DOHH2 (cell line): ENCODE results near the gene OR2A42.
"Not testable (repeated sequence)": the region's sequence is repeated elsewhere in the genome, so short reads cannot be mapped to it uniquely, and the experiment has no call there.

Experiments used
- H3F3A ChIP-seq: fragments of 200-600 bp; sonication (generic), shearing (Covaris generic); 2 replicates; pipeline ENCODE4 v1.6.0; 2016; ENCODE audit warnings: antibody characterized with exemption, mild to moderate bottlenecking; ENCODE audit not compliant: control insufficient read depth, insufficient read depth
- H3K27ac ChIP-seq: fragments of 200-600 bp; sonication (generic); 2 replicates; pipeline ENCODE4 v1.5.1; 2014; ENCODE audit warnings: low read depth, mild to moderate bottlenecking, low read length, moderate library complexity
- H3K27me3 ChIP-seq: fragments of 200-600 bp; sonication (generic); 2 replicates; pipeline ENCODE4 v1.6.1; 2014; ENCODE audit warnings: mild to moderate bottlenecking, low read length, mixed read lengths; ENCODE audit not compliant: control insufficient read depth
- H3K36me3 ChIP-seq: fragments of 200-600 bp; sonication (generic); 2 replicates; pipeline ENCODE4 v1.6.1; 2014; ENCODE audit warnings: mild to moderate bottlenecking, low read length, moderate library complexity, mixed read lengths; ENCODE audit not compliant: control insufficient read depth
- H3K4me1 ChIP-seq: fragments of 200-600 bp; sonication (generic); 2 replicates; pipeline ENCODE4 v1.6.1; 2014; ENCODE audit warnings: mild to moderate bottlenecking, low read length, mixed read lengths; ENCODE audit not compliant: control insufficient read depth
- H3K4me2 ChIP-seq: fragments of 200-600 bp; sonication (generic); 2 replicates; pipeline ENCODE4 v1.6.0; 2014; ENCODE audit warnings: mild to moderate bottlenecking, low read length, moderate library complexity
- H3K4me3 ChIP-seq: fragments of 200-600 bp; sonication (generic); 2 replicates; pipeline ENCODE4 v1.5.1; 2014; ENCODE audit warnings: mild to moderate bottlenecking, low read length, mixed read lengths
- H3K79me2 ChIP-seq: fragments of 200-600 bp; sonication (generic); 2 replicates; pipeline ENCODE4 v1.6.1; 2014; ENCODE audit warnings: mild to moderate bottlenecking, low read length, mixed read lengths; ENCODE audit not compliant: control insufficient read depth
- H3K9me2 ChIP-seq: fragments of 200-600 bp; sonication (generic); replicated peaks from 2 replicates; pipeline ENCODE4 v1.6.1; 2014; ENCODE audit warnings: mild to moderate bottlenecking, low read length, mixed read lengths; ENCODE audit not compliant: control insufficient read depth
- H3K9me3 ChIP-seq: fragments of 200-600 bp; sonication (generic); 2 replicates; pipeline ENCODE4 v1.6.1; 2014; ENCODE audit warnings: antibody characterized with exemption, low read length, mixed read lengths; ENCODE audit not compliant: control insufficient read depth, insufficient read depth
- H4K20me1 ChIP-seq: fragments of 200-600 bp; sonication (generic); 2 replicates; pipeline ENCODE4 v1.6.0; 2014; ENCODE audit warnings: low read depth, mild to moderate bottlenecking, antibody characterized with exemption, low read length, moderate library complexity; ENCODE audit not compliant: control insufficient read depth, insufficient read depth

OR2A42 gene

GRCh38 chr7:144195212-144195872, 44.1 kb downstream of the OR2A42 start, which contains the start of gene ARHGEF35:
Gene ARHGEF35 (minus strand): TSS chr7:144195833. CDS start chr7:144188383, 7,450 bp downstream.
- not testable (repeated sequence) for H3K36me3 ChIP-seq, H3K79me2 ChIP-seq, H3K9me2 ChIP-seq, H3K9me3 ChIP-seq, H3K4me1 ChIP-seq, H3K4me2 ChIP-seq, H3K27ac ChIP-seq, H3K27me3 ChIP-seq, H3F3A ChIP-seq, H4K20me1 ChIP-seq, H3K4me3 ChIP-seq

- H3K27ac ChIP-seq, H3K4me3 ChIP-seq, H3K4me2 ChIP-seq, H4K20me1 ChIP-seq, H3K36me3 ChIP-seq, H3K27me3 ChIP-seq, H3K9me2 ChIP-seq, H3K4me1 ChIP-seq, H3K79me2 ChIP-seq, H3K9me3 ChIP-seq, H3F3A ChIP-seq: not testable (repeated sequence)
Observed at GRCh38 chr7:144194453-144194852, 45.0 kb downstream of the OR2A42 start.

GRCh38 chr7:144193782-144194181, 45.6 kb downstream of the OR2A42 start:
- not testable (repeated sequence) for H4K20me1 ChIP-seq, H3K27ac ChIP-seq, H3K27me3 ChIP-seq, H3K4me2 ChIP-seq, H3K4me1 ChIP-seq, H3F3A ChIP-seq, H3K9me3 ChIP-seq, H3K4me3 ChIP-seq, H3K9me2 ChIP-seq, H3K79me2 ChIP-seq, H3K36me3 ChIP-seq

- not testable (repeated sequence) for H3K36me3 ChIP-seq, H3K9me2 ChIP-seq, H4K20me1 ChIP-seq, H3K27ac ChIP-seq, H3K4me2 ChIP-seq, H3K9me3 ChIP-seq, H3F3A ChIP-seq, H3K79me2 ChIP-seq, H3K4me3 ChIP-seq, H3K27me3 ChIP-seq, H3K4me1 ChIP-seq
Observed at GRCh38 chr7:144188578-144189171, 50.7 kb downstream of the OR2A42 start.

- H3K4me2 ChIP-seq: not testable (repeated sequence)
Observed at GRCh38 chr7:144187848-144188247, 51.6 kb downstream of the OR2A42 start.

GRCh38 chr7:144183166-144183565, 56.2 kb downstream of the OR2A42 start, which contains the start of gene CTAGE4:
Gene CTAGE4 (plus strand): TSS chr7:144183466. CDS start chr7:144183504, 38 bp downstream.
- not testable (repeated sequence) for H3K27me3 ChIP-seq, H3K4me2 ChIP-seq

More at GRCh38 chr7:144187848-144188247, 51.6 kb downstream of the OR2A42 start:
- not testable (repeated sequence) for H3K27me3 ChIP-seq, H3K9me3 ChIP-seq, H3K4me3 ChIP-seq, H4K20me1 ChIP-seq, H3K79me2 ChIP-seq, H3K9me2 ChIP-seq, H3F3A ChIP-seq, H3K4me1 ChIP-seq, H3K36me3 ChIP-seq, H3K27ac ChIP-seq

GRCh38 chr7:144179165-144179479, 60.3 kb downstream of the OR2A42 start:
- H3K4me2 ChIP-seq, H3K4me1 ChIP-seq, H3K79me2 ChIP-seq, H4K20me1 ChIP-seq, H3K4me3 ChIP-seq, H3K36me3 ChIP-seq, H3F3A ChIP-seq, H3K27me3 ChIP-seq, H3K9me3 ChIP-seq, H3K9me2 ChIP-seq, H3K27ac ChIP-seq: not testable (repeated sequence)

More at GRCh38 chr7:144183166-144183565, 56.2 kb downstream of the OR2A42 start, which contains the start of gene CTAGE4:
- H3K36me3 ChIP-seq, H3K27ac ChIP-seq, H3K79me2 ChIP-seq, H3K4me3 ChIP-seq, H3K9me2 ChIP-seq, H3K4me1 ChIP-seq, H4K20me1 ChIP-seq, H3F3A ChIP-seq, H3K9me3 ChIP-seq: not testable (repeated sequence)
